Mucosa of descending colon (tissue), 3 donors: ENCODE measurements around the gene TMEM253. TPM values are rescaled to one million over a fixed set of nuclear protein-coding genes. Genes with fewer than 3 reads are reported as not detected.

Experiments used
- ATAC-seq: fragments of 200-7000 bp; cut with Tn5 transposase; one replicate; pipeline ENCODE4 v1.9.1; 2020; ENCODE audit warnings: mild to moderate bottlenecking, moderate library complexity
- DNase-seq, 3 donors: peaks; one replicate each; pipeline ENCODE4 v3.0.0-alpha.2; 2020
- H3K36me3 ChIP-seq: fragments of 200-600 bp; one replicate; pipeline ENCODE4 v1.8.0; 2021; ENCODE audit warnings: low read depth, mild to moderate bottlenecking
- H3K4me1 ChIP-seq: fragments of 200-600 bp; one replicate; pipeline ENCODE4 v1.8.0; 2021; ENCODE audit warnings: low read depth, mild to moderate bottlenecking
- H3K4me3 ChIP-seq: fragments of 200-600 bp; one replicate; pipeline ENCODE4 v1.8.0; 2021; ENCODE audit warnings: mild to moderate bottlenecking
- H3K9me3 ChIP-seq: fragments of 200-600 bp; one replicate; pipeline ENCODE4 v1.8.0; 2021; ENCODE audit warnings: mild to moderate bottlenecking
- intact Hi-C, 2 donors: fragments of 100-400 bp; cut with DNase I in 1 of 2; cut with micrococcal nuclease in 1 of 2; formaldehyde crosslinking; loops; one replicate each; pipeline versions ENCODE4 v1.11.0 to v1.11.1; 2022; cut with DNase I, micrococcal nuclease
- long read RNA-seq, 2 donors: library from polyadenylated mRNA; unstranded; transcript quantifications; one replicate each; pipeline ENCODE4 v2.0.0, GENCODE V29; 2019 to 2021
- total RNA-seq, 3 donors: library from RNA; stranded (reverse); fragmentation: NEBNext Ultra II Directional in 2 of 3; extraction: Animal tissue kit (Norgen Biotek cat#: 25700) in 2 of 3; gene quantifications; one replicate each; pipeline versions ENCODE4 v1.2.1 to v1.2.4, GENCODE V29; 2021 to 2023
- TF ChIP-seq, protein P1 (sequence below): fragments of 200-600 bp; IDR thresholded peaks from one replicate; pipeline ENCODE4 v1.8.0; 2022; ENCODE audit warnings: antibody characterized with exemption, mild to moderate bottlenecking
- donor health status: DM: no; HTN: no; CAD: no; lungs with moderate emphysema.
- donor health status: DM: no; HTN: no; CAD: no.
- donor health status: DM: no; HTN: yes; CAD: no.

The TMEM253 gene
- 10 to 100 TPM; 20.2 to 46.0 (median 43.9) TPM for total RNA-seq
- long read RNA-seq, donor 1, transcript TMEM253-206 (7 exons, 1,236 nt), result major isoform, 13 of 25 reads
- long read RNA-seq, donor 1, partial matches to known transcripts, result 2 of 25 reads
- long read RNA-seq, donor 1, other reads (novel, unspliced or antisense), result 10 of 25 reads
- long read RNA-seq, donor 2, transcript TMEM253-206 (7 exons, 1,236 nt), result major isoform, 7 of 17 reads
- long read RNA-seq, donor 2, partial matches to known transcripts, result 0 of 17 reads
- long read RNA-seq, donor 2, other reads (novel, unspliced or antisense), result 10 of 17 reads

DNA sequence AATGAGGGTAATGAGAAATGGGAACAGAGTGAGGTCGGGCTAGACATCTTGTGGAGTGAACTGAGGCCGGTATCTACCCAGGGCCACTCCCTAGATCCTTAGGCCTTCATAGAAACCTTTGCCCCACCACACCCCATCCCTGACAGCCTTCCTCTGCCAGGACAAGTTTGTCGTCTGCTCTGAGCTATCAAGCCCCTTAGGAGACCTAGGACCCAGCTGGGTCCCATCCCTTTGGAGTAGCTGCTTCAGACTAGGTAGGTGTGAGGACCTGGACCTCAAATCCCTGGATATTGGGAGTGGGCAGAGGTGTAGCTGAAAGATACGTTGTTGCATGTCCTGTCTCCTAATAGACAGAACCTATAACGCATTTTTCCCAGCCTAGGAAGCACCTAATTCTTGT, at the start of gene TMEM253:
TSS of gene TMEM253 (plus strand) at position 136 of the 400 bp plus-strand sequence. CDS start 278 bp downstream, outside the sequence.
- peak; percentile 34 for ATAC-seq

DNA sequence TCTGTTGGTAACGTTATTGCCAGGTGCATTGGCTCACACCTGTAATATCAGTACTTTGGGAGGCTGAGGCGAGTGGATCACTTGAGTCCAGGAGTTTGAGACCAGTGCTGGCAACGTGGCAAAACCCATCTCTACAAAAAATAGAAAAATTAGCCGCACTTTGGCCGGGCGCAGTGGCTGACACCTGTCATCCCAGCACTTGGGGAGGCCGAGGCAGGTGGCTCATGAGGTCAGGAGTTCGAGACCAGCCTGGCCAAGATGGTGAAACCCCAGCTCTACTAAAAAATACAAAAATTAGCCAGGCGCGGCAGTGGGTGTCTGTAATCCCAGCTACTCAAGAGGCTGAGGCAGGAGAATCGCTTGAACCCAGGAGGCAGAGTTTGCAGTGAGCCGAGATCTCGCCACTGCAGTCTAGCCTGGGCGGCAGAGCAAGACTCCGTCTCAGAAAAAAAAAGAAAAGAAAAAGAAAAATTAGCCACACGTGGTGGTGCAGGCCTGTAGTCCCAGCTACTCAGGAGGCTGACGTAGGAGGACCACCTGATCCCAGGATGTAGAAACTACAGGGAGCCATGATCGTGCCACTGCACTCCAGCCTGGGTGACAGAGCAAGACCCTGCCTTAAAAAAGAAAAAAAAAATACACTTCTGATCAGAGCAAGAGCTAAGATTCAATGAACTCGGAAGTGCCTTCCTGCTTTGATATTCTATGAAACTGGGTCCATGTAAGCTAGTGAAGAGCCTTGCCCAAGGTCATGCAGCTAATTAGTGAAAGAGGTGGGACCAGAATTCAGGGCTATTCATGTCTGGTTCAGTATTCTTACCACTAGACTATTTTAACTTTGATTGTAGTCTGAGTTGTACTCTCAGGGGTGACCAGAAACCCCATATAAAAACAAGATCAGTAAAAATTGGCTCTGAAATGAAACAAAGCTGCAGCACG, 47.4 kb upstream of the TMEM253 start:
- Histone ChIP-seq H3K9me3 (no peaks in the 10 kb centered on the region), H3K4me3 (no peak overlapping the region), H3K36me3 (no peaks in the 10 kb centered on the region), H3K4me1 (peaks cover 28% of the 10 kb centered on the region)
- DNase-seq (no peak), ATAC-seq (no peak)
- TF ChIP-seq, protein P1, sequence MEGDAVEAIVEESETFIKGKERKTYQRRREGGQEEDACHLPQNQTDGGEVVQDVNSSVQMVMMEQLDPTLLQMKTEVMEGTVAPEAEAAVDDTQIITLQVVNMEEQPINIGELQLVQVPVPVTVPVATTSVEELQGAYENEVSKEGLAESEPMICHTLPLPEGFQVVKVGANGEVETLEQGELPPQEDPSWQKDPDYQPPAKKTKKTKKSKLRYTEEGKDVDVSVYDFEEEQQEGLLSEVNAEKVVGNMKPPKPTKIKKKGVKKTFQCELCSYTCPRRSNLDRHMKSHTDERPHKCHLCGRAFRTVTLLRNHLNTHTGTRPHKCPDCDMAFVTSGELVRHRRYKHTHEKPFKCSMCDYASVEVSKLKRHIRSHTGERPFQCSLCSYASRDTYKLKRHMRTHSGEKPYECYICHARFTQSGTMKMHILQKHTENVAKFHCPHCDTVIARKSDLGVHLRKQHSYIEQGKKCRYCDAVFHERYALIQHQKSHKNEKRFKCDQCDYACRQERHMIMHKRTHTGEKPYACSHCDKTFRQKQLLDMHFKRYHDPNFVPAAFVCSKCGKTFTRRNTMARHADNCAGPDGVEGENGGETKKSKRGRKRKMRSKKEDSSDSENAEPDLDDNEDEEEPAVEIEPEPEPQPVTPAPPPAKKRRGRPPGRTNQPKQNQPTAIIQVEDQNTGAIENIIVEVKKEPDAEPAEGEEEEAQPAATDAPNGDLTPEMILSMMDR, result no peak
- intact Hi-C loops, result no loop called here

More for the DNA sequence above, at the start of gene TMEM253:
- TF ChIP-seq, protein P1, result no peak
- peaks cover 48% of the 10 kb centered on the region for H3K4me1 ChIP-seq
- no peak within 1 kb of the TSS for H3K4me3 ChIP-seq
- H3K9me3 ChIP-seq, result no peaks in the 10 kb centered on the region
- no peaks in the 10 kb centered on the region for H3K36me3 ChIP-seq
- intact Hi-C loops, result loop anchor here in 1 of 2 donors (10.0 kb wide), 1 partner anchor 416 kb away; the partner anchor contains the start of genes ANG and RNASE4
- DNase-seq, result peak; percentile 59 to 84 (median 76)

DNA sequence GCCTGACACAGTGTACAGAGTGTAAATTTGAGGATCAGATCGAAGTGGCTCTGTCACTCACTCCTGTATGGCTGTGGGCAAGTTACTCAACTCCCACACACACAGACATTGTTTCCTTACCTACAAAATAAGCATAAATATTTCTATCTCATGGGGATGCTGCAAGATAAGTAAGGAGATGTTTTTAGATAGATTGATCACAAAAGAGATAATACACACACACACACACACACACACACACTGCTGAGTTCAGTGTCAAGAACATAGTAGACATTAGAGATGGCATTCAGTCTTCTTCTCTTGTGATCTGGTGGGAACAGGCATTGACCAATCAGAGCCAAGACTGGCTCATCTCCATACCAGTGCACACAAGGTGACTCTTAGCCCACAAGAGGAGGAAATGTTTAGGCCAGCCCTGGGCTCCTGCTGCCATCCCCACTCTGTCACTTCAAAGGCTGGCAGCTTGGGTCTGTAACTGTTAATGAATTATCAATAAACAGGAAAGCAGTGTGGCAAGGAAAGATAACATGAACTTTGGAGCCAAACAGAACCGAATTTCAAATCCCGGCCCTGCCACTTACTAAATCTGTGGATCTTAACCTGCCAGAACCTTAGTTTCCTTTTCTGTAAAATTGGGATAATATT, 46.6 kb upstream of the TMEM253 start:
- intact Hi-C loops, result no loop called here
- no peaks in the 10 kb centered on the region for H3K9me3 ChIP-seq
- H3K4me1 ChIP-seq, result peaks cover 28% of the 10 kb centered on the region
- no peak overlapping the region for H3K4me3 ChIP-seq
- peak in 2 of 3 donors; percentile 46 to 68 for DNase-seq
- H3K36me3 ChIP-seq, result no peaks in the 10 kb centered on the region
- TF ChIP-seq, protein P1, result no peak
- ATAC-seq, result peak; percentile 80

DNA sequence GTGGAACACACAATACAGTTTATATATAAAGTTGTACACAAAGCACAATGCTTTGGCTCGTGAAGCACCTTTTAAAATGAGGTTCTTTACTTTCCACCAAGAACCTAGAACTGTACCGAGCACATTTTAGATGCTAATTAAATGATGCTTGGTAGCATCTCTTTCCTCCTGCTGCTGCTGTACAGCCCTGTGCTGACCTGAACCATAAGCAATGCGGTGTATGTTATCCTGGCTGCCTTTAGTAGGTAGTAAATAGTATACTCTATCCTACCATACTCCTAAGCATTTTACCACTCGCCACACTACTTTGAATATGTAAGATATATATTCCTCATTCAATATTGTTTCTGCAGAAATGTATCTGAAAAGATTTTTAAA, 46.1 kb upstream of the TMEM253 start:
- intact Hi-C loops, result no loop called here
- Histone ChIP-seq H3K4me3 (no peak overlapping the region), H3K9me3 (no peaks in the 10 kb centered on the region), H3K36me3 (no peaks in the 10 kb centered on the region), H3K4me1 (peaks cover 28% of the 10 kb centered on the region)
- DNase-seq, result no peak
- TF ChIP-seq, protein P1, result no peak
- no peak for ATAC-seq

DNA sequence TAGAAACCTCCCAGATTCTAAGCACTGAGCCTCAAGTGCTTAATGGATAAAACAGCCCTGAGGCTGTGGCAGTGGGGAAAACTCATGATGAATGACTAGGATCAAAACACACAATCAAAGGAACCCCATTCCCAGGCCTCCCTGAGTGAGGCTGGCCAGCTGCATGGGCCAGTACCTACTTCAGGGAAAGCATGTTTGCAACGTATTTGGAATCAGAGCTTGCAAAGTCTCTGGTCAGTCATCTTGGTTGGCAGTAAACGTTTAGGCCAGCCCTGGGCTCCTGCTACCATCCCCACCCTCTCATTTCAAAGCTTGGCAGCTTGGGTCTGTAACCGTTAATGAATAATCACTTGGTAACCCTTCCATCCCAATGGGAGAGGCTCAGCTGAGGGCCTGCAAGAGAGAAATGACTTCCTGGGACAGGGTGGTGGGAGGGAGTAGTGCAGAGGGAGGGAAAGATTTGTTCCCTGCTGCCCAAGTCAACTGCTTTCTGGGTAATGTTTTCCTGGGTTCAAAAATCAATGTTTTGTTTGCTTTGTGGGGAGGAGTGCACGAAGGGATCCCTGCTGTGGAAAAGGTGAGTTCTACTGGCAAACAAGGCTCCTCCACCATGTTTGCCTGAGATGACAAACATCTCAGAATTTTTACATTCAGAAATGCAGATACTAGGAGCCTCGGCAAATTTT, 45.3 kb upstream of the TMEM253 start:
- intact Hi-C loops, result no loop called here
- DNase-seq (peak in 2 of 3 donors; percentile 50 to 69), ATAC-seq (peak; percentile 78)
- Histone ChIP-seq H3K4me3 (no peak overlapping the region), H3K36me3 (no peaks in the 10 kb centered on the region), H3K9me3 (no peaks in the 10 kb centered on the region), H3K4me1 (peaks cover 28% of the 10 kb centered on the region)
- TF ChIP-seq, protein P1, result no peak
